ENCODE data around the gene LRRK1. TPM values are rescaled to one million over a fixed set of nuclear protein-coding genes. Genes with fewer than 3 reads are reported as not detected.

Gene LRRK1, protein sequence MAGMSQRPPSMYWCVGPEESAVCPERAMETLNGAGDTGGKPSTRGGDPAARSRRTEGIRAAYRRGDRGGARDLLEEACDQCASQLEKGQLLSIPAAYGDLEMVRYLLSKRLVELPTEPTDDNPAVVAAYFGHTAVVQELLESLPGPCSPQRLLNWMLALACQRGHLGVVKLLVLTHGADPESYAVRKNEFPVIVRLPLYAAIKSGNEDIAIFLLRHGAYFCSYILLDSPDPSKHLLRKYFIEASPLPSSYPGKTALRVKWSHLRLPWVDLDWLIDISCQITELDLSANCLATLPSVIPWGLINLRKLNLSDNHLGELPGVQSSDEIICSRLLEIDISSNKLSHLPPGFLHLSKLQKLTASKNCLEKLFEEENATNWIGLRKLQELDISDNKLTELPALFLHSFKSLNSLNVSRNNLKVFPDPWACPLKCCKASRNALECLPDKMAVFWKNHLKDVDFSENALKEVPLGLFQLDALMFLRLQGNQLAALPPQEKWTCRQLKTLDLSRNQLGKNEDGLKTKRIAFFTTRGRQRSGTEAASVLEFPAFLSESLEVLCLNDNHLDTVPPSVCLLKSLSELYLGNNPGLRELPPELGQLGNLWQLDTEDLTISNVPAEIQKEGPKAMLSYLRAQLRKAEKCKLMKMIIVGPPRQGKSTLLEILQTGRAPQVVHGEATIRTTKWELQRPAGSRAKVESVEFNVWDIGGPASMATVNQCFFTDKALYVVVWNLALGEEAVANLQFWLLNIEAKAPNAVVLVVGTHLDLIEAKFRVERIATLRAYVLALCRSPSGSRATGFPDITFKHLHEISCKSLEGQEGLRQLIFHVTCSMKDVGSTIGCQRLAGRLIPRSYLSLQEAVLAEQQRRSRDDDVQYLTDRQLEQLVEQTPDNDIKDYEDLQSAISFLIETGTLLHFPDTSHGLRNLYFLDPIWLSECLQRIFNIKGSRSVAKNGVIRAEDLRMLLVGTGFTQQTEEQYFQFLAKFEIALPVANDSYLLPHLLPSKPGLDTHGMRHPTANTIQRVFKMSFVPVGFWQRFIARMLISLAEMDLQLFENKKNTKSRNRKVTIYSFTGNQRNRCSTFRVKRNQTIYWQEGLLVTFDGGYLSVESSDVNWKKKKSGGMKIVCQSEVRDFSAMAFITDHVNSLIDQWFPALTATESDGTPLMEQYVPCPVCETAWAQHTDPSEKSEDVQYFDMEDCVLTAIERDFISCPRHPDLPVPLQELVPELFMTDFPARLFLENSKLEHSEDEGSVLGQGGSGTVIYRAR (N-terminal part only)
- 4.4 and 10.4 TPM in 2 replicates for total RNA-seq (2014; rRNA removed; shearing (Covaris generic); ENCODE audit: low replicate concordance)

DNA sequence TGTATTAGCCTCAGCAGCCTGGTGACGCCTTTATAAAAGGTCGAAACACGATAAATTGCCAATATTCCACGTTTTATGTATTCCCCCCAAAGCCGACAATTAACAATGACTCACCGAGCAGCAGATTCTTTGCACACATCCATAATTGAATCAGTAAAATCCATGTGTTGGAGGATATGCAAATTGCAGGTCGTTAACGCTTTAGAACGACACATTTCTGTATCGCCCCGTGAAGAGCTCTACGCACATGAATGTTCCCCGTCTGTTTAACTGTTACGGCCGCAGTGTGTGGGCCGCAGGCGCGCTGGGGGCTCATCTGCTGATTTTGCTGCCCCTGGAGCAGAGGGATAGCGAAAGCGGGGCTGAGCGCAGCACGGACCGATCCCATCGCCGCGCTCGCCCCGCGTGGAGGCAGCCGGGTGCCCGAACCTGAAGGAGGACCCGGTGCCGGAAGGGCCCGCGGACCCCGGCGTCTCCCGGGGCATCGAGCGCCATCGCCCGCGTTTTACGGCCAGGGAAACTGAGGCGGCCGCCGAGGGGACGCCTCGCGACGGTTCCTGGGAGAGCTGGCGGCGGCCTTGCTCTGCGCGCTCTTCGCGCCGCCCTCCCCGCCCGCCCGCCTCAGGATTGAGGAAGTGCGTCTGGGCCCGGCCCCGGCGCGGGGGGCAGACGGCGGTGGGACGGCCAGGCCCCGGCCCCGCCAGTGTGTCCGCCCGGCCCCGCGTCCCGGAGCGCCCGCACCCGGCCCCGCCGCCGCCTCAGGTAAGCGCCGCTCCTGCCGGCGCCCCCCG is at the start of gene LRRK1:
LRRK1 (plus strand) TSS at position 668 of the 791 bp plus-strand sequence. CDS start 5,276 bp downstream, outside the sequence.
- H3K9me3 ChIP-seq = no peaks in the 10 kb centered on the region
- H3K4me3 ChIP-seq = peak within 1 kb of the TSS; percentile 72
- H3K27me3 ChIP-seq = no peaks in the 10 kb centered on the region
- peak; percentile 74 for DNase-seq
- H3K36me3 ChIP-seq = peaks cover 82% of the 10 kb centered on the region

DNA sequence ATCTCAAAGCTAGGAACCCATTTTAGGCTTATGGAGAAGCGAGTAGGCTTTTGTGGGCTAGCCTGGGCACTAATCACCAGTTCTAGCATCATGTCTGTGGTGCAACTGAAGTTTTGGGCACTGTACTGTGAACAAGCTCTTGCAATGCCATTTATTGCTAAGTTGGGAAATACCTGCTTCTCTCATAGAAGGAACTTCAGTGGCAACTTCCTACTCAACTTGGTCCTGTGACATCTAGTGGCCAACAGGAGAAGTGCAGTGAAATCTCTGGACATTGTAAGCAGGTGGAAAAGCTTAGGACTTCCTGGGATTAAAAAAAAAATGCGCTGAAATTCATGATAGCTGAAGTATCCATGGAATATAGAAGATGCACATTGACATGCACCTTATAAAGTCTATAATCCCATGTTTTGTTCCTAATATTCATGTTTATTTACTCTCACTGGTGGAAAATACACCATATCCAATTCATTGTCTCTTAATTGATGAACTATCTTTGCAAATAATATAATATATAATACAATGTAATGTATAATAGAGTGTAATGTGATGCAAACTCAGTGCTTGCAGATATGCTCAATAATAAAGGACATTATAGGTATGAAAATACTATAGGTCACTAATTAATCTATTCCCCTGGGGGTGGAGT is 46.0 kb upstream of the LRRK1 start:
- peaks cover 8% of the 10 kb centered on the region for H3K9me3 ChIP-seq
- H3K36me3 ChIP-seq = no peaks in the 10 kb centered on the region
- H3K4me3 ChIP-seq = no peak overlapping the region
- no peaks in the 10 kb centered on the region for H3K27me3 ChIP-seq
- peak; percentile 58 for DNase-seq

DNA sequence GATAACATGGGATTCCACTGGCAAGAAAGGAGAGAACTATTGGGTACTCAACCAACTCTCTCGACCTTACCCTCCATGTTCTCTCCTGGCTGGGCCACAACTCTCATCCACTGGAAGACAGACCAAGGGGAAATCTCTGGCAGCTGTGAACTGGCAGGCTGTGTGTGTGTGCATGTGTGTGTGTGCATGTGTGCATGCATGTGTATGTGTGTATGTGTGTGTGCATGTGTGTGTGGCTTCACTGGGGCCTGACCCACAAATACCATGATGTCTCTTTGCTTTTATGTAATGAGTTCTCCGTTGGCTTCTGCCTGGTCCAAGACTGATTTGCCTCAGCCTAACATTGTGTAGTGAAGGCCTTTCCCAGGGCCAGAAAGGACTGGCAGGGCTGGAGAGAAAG is 43.7 kb upstream of the LRRK1 start:
- Histone ChIP-seq H3K4me3 (no peak overlapping the region), H3K27me3 (no peaks in the 10 kb centered on the region), H3K36me3 (peaks cover 3% of the 10 kb centered on the region), H3K9me3 (no peaks in the 10 kb centered on the region)
- no peak for DNase-seq

DNA sequence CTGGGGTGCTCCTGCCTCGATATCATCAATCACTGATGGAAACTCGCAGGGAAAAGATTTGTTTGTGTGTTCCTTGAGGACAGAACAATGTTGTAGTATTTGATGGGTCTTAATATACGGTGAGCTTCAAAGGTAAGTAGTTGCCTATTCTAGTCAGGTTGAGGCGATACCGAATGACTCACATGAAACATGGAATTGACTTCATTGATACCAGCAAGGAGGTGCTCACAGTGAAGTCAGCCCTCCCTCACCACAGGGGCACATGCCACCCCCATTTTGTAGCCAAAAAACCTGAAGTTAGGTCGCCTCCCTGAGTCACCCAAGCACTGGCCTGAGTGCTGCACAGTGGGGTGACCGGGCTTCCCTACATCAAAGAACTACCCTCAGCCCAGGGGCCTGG is 43.2 kb upstream of the LRRK1 start:
- no peak for DNase-seq
- H3K4me3 ChIP-seq = no peak overlapping the region
- peaks cover 8% of the 10 kb centered on the region for H3K36me3 ChIP-seq
- no peaks in the 10 kb centered on the region for H3K27me3 ChIP-seq
- no peaks in the 10 kb centered on the region for H3K9me3 ChIP-seq

DNA sequence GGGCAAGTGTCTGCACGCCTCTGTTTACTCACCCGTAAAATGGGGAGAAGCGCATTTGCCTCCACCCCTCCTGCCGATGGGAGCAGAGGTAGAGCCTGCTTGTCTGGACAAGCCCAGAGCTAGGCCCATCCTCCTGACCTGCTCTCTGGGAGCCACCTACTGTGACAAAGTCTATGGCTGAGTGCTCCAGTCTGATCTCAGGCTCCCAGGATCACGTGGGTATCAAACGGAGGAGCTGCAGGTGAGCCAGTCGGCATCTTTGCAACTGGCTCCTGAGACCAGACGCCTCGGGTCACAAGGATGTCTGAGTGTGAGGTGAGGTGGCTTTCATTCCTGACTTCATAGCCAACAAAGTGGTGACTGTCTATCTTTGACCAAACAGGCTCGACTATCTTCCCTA is 41.6 kb upstream of the LRRK1 start:
- DNase-seq = no peak
- Histone ChIP-seq H3K27me3 (no peaks in the 10 kb centered on the region), H3K4me3 (no peak overlapping the region), H3K9me3 (no peaks in the 10 kb centered on the region), H3K36me3 (peaks cover 23% of the 10 kb centered on the region)

DNA sequence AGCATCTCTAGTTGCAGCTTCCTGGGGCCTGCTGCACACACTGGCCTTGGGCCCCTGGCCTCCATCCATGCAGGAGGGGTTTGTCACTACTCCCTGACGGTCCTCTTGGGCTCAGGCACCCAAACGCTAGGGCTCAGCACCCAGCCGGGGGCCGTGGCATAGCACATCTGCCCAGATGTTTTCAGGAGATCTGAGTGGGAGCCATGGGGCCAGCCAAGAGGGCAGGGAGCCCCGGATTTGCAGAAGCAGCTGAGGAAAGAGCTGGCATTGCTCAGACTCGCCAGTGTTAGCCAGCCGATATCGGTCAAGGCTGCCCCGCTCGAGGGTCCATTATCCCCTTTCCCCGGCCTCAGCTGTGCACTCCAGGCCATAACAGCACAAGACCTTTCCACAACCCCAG is 41.0 kb upstream of the LRRK1 start:
- peaks cover 29% of the 10 kb centered on the region for H3K36me3 ChIP-seq
- no peaks in the 10 kb centered on the region for H3K27me3 ChIP-seq
- DNase-seq = no peak

DNA sequence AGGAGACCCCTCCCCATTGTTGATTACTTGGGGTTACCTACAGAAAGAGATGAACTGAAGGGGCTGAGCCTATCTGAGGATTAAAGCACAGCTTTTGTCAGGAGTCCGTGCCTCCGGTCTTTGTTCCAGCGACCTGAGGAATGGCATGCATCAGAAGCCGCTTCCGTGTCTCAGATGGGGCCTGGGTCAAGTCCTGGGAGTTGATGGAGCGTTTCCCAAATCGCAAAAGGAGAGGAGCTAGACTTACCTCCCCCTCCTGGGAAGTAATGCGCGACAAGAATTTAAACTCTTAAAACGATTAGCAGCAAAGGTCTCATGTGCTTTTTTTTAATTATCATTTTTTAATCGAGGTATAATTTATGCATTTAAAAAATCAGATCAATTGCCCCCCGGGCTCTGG is 40.5 kb upstream of the LRRK1 start:
- Histone ChIP-seq H3K27me3 (no peaks in the 10 kb centered on the region), H3K4me3 (peak overlapping the region; percentile 67), H3K36me3 (peaks cover 34% of the 10 kb centered on the region), H3K9me3 (no peaks in the 10 kb centered on the region)
- DNase-seq = no peak

More for the DNA sequence above, 41.0 kb upstream of the LRRK1 start:
- no peaks in the 10 kb centered on the region for H3K9me3 ChIP-seq
- peak overlapping the region; percentile 67; the same call in 1 of the 2 replicates for H3K4me3 ChIP-seq

DNA sequence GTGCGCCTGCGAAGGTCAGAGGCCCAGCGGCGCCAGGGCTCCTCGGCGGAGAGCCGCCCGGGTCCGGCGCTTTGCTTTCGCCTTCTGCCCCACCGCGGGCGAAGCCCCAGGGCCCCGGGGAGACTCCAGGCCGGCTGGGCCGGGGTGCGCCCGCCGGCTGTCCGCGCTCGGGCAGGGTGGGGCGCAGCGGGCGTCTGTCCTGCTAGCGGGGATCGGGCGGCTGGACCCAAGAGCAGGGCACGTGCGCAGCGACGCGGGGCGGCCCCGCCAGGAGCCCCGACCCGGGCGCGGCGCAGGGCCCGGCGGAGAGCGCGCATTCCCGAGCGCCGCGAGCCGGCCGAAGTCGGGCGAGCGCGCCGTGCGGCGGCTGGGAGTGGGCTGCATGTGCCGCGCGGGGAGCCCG is 40.1 kb upstream of the LRRK1 start:
- Histone ChIP-seq H3K4me3 (peak overlapping the region; percentile 67), H3K27me3 (no peaks in the 10 kb centered on the region)
- DNase-seq = peak; percentile 48

DNA sequence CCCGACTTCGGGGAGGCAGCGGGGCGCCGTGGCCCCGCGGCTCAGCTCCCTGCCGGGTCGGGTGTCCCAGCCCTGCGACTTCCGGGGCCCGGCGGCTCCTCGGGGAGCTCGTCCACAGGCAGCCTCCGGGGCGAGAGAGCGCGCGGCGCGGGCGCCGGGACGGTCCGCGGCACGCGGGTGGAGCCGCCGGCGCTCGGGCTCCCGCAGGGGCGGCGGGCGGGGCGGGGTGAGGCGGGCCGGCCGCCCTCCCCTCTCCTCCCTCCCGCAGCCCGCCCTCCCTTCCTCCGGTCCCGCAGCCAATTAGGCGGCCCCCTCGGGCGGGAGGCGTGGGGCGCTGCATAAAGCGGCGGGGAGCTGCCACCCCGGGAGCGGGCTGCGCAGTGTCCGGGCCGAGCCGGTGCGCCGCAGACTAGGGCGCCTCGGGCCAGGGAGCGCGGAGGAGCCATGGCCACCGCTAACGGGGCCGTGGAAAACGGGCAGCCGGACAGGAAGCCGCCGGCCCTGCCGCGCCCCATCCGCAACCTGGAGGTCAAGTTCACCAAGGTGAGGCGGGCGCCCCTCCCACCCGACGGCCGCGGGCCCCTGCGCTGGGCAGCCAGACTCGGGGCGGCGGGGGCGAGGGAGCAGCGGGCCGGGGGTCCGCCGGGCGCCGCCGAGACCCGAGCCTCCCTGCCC is 39.6 kb upstream of the LRRK1 start, which contains the start of gene ALDH1A3:
ALDH1A3 (plus strand) TSS at position 368 of the 675 bp plus-strand sequence; CDS start at position 445, 77 bp downstream.
- Histone ChIP-seq H3K9me3 (no peaks in the 10 kb centered on the region), H3K36me3 (peaks cover 44% of the 10 kb centered on the region), H3K27me3 (no peaks in the 10 kb centered on the region), H3K4me3 (peak within 1 kb of the TSS; percentile 67)
- DNase-seq = peak; percentile 92

More for the DNA sequence above, 40.1 kb upstream of the LRRK1 start:
- Histone ChIP-seq H3K36me3 (peaks cover 39% of the 10 kb centered on the region), H3K9me3 (no peaks in the 10 kb centered on the region)

DNA sequence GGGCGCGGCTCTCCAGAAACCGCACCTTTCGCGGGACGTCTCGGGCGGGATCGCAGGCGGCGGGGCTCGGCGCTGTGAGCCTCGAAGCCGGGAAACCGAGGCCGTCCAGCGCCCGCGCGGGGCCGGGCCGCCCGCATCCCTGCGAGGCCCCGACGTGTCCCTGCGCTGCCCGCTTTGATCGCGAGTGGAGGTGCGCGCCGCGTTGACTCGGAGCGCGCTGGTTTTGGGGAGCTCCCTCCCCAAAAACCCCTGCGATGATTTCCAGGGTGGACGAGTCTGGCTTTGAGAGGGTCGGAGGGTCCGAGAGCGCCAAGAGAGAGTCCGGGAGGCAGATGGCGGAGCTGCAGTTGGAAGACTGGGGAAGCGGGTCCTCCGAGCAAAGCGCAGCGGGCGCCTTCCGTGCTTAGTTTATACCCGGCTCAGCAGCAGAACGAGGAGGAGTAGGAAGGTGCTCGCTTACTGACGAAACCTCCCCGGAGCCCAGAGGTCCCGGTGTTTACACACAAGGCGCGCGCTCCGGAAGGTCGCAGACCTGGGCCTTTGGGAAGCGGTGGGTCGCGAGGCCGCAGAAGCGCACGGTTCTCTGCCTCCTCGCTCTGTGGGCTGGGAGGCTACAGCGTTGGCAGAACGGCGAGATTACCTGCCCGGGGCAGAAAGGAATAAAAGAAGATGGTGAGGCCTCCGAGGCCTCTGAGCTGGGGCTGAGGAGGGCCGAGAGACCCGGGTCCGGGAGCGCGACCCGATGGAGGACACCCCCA is 38.8 kb upstream of the LRRK1 start:
- H3K9me3 ChIP-seq = no peaks in the 10 kb centered on the region
- peaks cover 51% of the 10 kb centered on the region for H3K36me3 ChIP-seq
- DNase-seq = no peak
- peak overlapping the region; percentile 67 for H3K4me3 ChIP-seq
- no peaks in the 10 kb centered on the region for H3K27me3 ChIP-seq

DNA sequence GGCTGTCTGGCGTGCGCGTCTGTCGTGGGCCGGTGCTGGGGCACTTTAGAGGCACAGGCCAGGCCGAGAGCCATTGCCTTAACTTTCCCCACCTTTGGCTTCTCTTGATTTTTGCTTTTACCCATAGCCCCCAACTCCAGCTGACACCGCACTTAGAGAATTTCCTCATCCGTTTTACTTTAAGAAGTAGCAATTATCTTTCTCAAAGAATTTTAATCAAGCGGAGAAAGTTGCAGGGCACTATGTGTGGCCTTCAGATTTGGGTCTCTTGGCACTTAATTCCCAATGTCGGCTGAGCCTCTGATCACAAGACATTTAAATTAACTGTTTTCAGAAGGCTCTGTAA is 38.3 kb upstream of the LRRK1 start:
- Histone ChIP-seq H3K36me3 (peaks cover 57% of the 10 kb centered on the region), H3K4me3 (peak overlapping the region; percentile 67), H3K27me3 (no peaks in the 10 kb centered on the region), H3K9me3 (no peaks in the 10 kb centered on the region)
- no peak for DNase-seq

DNA sequence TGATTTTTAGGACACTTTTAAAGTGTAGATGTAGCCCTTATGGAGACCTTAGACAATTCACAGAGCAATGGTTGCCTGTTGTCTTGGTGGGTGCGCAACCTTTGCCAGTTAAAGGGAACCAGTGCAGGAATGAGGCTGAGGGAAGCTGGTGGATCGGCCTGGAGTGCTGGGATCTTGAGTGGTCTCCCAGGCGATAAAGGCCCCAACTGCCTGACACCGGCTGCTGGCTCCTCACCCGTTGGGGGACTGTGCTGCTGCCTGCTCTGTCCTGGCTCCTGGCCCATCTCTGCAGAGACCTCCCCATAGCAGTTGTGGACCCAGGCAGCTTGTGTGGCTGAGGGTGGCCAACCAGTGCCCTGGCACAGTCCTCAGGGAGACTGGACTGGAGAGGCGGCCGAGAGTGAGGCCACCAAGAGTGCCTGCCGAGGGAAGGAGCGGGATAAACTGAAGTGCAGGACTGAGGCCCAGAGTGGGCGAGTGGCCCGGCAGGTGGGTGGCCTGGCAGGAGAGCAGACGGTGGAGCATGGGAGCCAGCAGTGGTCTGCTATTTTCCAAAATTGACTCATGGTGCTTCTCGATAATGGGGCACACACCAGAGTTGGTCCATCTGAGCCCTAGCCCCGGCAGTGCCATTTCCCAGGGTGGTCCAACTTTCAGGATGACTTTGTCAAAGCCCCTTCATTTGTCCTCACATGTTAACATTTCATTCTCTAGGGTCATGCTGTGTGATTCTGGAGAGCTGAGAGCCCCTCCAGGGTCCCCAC is 37.4 kb upstream of the LRRK1 start:
- Histone ChIP-seq H3K9me3 (no peaks in the 10 kb centered on the region), H3K27me3 (no peaks in the 10 kb centered on the region), H3K4me3 (peak overlapping the region; percentile 67), H3K36me3 (peaks cover 65% of the 10 kb centered on the region)
- DNase-seq = no peak

DNA sequence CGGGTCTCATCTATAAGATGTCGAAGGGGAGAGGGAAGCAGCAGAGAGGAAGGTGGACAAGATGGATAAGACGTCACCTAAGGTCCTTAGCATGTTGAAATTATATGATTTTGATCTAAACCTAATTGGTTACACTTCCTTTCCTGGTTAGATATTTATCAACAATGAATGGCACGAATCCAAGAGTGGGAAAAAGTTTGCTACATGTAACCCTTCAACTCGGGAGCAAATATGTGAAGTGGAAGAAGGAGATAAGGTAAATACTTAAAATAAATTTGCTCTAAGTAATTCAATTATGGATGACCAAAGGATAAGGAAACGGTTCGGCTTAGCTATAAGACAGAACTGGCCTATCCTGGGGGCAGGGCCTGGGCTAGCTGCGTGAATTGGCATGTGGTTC is 34.0 kb upstream of the LRRK1 start:
- Histone ChIP-seq H3K9me3 (no peaks in the 10 kb centered on the region), H3K27me3 (no peaks in the 10 kb centered on the region), H3K4me3 (no peak overlapping the region; the same call in 1 of the 2 replicates), H3K36me3 (peaks cover 98% of the 10 kb centered on the region)
- no peak for DNase-seq

DNA sequence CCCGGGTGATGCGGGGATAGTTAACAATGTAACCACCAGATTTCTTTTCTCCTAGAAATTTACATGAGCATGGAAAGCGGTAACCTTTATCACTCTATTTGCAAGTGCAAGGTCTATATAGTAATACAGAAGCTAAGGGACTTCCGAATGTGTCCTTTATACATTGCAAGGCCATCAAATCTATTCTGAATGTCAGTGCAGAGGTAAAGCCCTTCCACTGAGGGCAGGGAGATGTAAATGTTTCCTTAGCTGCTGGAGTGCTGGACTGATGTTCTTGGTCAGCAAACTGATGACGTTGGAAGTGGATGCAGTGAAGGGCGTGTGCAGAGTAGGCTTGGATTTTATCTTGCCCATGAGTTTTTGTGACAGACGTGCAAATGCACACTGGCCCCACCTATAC is 33.3 kb upstream of the LRRK1 start:
- Histone ChIP-seq H3K4me3 (no peak overlapping the region), H3K27me3 (no peaks in the 10 kb centered on the region), H3K9me3 (no peaks in the 10 kb centered on the region), H3K36me3 (peaks cover 98% of the 10 kb centered on the region)
- no peak for DNase-seq

All from MG63 (cell line).